ENCODE data around the gene RAMACL. TPM values are rescaled to one million over a fixed set of nuclear protein-coding genes. Genes with fewer than 3 reads are reported as not detected.

Gene RAMACL
- total RNA-seq, 1 experiment from 2014 or later: 0.77 TPM

GRCh38 chr6:166608774-166609173 is 22.3 kb upstream of the RAMACL start:
- no peak overlapping the region for H3K4me3 ChIP-seq (ENCODE audit: low read depth, low read length, poor library complexity, severe bottlenecking)
- BruUV-seq (replicated peaks): no TSS peak
- no peak overlapping the region for H3K27ac ChIP-seq (ENCODE audit: low read depth, low read length, poor library complexity, severe bottlenecking)
- no peaks in the 10 kb centered on the region for H3K4me1 ChIP-seq (ENCODE audit: insufficient read depth, low read length, poor library complexity, severe bottlenecking)
- H3K27me3 ChIP-seq (replicated peaks; ENCODE audit: insufficient read depth, low read depth, low read length, poor library complexity): no peaks in the 10 kb centered on the region
- H3K36me3 ChIP-seq (ENCODE audit: insufficient read depth, low read length, poor library complexity, severe bottlenecking): no peaks in the 10 kb centered on the region
- ChIA-PET POLR2A (ENCODE audit: low non-redundant PET) (no interaction called here), CTCF (no interaction called here)
- DNase-seq (ENCODE audit: low spot score): no peak
- H3K9me3 ChIP-seq (ENCODE audit: low read depth, low read length, poor library complexity, severe bottlenecking): no peaks in the 10 kb centered on the region
- intact Hi-C loops (cut with micrococcal nuclease; ENCODE audit: unreplicated experiment): no loop called here
- TF ChIP-seq CTCF (conservative IDR thresholded peaks at IDR 0.05; ENCODE audit: low read depth, low read length) (no peak), EZH2 (IDR thresholded peaks at IDR 0.05; ENCODE audit: borderline replicate concordance, low read depth, low read length, poor library complexity, severe bottlenecking) (no peak)

GRCh38 chr6:166605752-166606151 is 19.3 kb upstream of the RAMACL start:
- ChIA-PET POLR2A (ENCODE audit: low non-redundant PET) (no interaction called here), CTCF (no interaction called here)
- no peak overlapping the region for H3K27ac ChIP-seq (ENCODE audit: low read depth, low read length, poor library complexity, severe bottlenecking)
- no peaks in the 10 kb centered on the region for H3K36me3 ChIP-seq (ENCODE audit: insufficient read depth, low read length, poor library complexity, severe bottlenecking)
- intact Hi-C loops (cut with micrococcal nuclease; ENCODE audit: unreplicated experiment): no loop called here
- no peaks in the 10 kb centered on the region for H3K9me3 ChIP-seq (ENCODE audit: low read depth, low read length, poor library complexity, severe bottlenecking)
- BruUV-seq (replicated peaks): no TSS peak
- no peaks in the 10 kb centered on the region for H3K27me3 ChIP-seq (replicated peaks; ENCODE audit: insufficient read depth, low read depth, low read length, poor library complexity)
- DNase-seq (ENCODE audit: low spot score): no peak
- no peaks in the 10 kb centered on the region for H3K4me1 ChIP-seq (ENCODE audit: insufficient read depth, low read length, poor library complexity, severe bottlenecking)
- no peak for TF ChIP-seq EZH2 (IDR thresholded peaks at IDR 0.05; ENCODE audit: borderline replicate concordance, low read depth, low read length, poor library complexity, severe bottlenecking)
- no peak overlapping the region for H3K4me3 ChIP-seq (ENCODE audit: low read depth, low read length, poor library complexity, severe bottlenecking)

- TF ChIP-seq EZH2 (IDR thresholded peaks at IDR 0.05; ENCODE audit: borderline replicate concordance, low read depth, low read length, poor library complexity, severe bottlenecking): no peak
- no peak for TF ChIP-seq CTCF (conservative IDR thresholded peaks at IDR 0.05; ENCODE audit: low read depth, low read length)
- POLR2A ChIA-PET (ENCODE audit: low non-redundant PET): no interaction called here
- no peak overlapping the region for H3K4me3 ChIP-seq (ENCODE audit: low read depth, low read length, poor library complexity, severe bottlenecking)
- BruUV-seq (replicated peaks): no TSS peak
- H3K36me3 ChIP-seq (ENCODE audit: insufficient read depth, low read length, poor library complexity, severe bottlenecking): no peaks in the 10 kb centered on the region
- no peak overlapping the region for H3K27ac ChIP-seq (ENCODE audit: low read depth, low read length, poor library complexity, severe bottlenecking)
- no peaks in the 10 kb centered on the region for H3K27me3 ChIP-seq (replicated peaks; ENCODE audit: insufficient read depth, low read depth, low read length, poor library complexity)
- H3K9me3 ChIP-seq (ENCODE audit: low read depth, low read length, poor library complexity, severe bottlenecking): no peaks in the 10 kb centered on the region
- H3K4me1 ChIP-seq (ENCODE audit: insufficient read depth, low read length, poor library complexity, severe bottlenecking): no peaks in the 10 kb centered on the region
- intact Hi-C loops (cut with micrococcal nuclease; ENCODE audit: unreplicated experiment): no loop called here
- CTCF ChIA-PET: no interaction called here
- no peak for DNase-seq (ENCODE audit: low spot score)
Measured at GRCh38 chr6:166604911-166605310, 18.4 kb upstream of the RAMACL start.

- Histone ChIP-seq H3K4me3 (ENCODE audit: low read depth, low read length, poor library complexity, severe bottlenecking) (no peak overlapping the region), H3K9me3 (ENCODE audit: low read depth, low read length, poor library complexity, severe bottlenecking) (no peaks in the 10 kb centered on the region), H3K36me3 (ENCODE audit: insufficient read depth, low read length, poor library complexity, severe bottlenecking) (no peaks in the 10 kb centered on the region), H3K27me3 (replicated peaks; ENCODE audit: insufficient read depth, low read depth, low read length, poor library complexity) (no peaks in the 10 kb centered on the region), H3K4me1 (ENCODE audit: insufficient read depth, low read length, poor library complexity, severe bottlenecking) (no peaks in the 10 kb centered on the region), H3K27ac (ENCODE audit: low read depth, low read length, poor library complexity, severe bottlenecking) (no peak overlapping the region)
- no TSS peak for BruUV-seq (replicated peaks)
- intact Hi-C loops (cut with micrococcal nuclease; ENCODE audit: unreplicated experiment): no loop called here
- ChIA-PET CTCF (no interaction called here), POLR2A (ENCODE audit: low non-redundant PET) (no interaction called here)
- DNase-seq (ENCODE audit: low spot score): no peak
- no peak for TF ChIP-seq EZH2 (IDR thresholded peaks at IDR 0.05; ENCODE audit: borderline replicate concordance, low read depth, low read length, poor library complexity, severe bottlenecking)
- TF ChIP-seq CTCF (conservative IDR thresholded peaks at IDR 0.05; ENCODE audit: low read depth, low read length): no peak
Measured at GRCh38 chr6:166604328-166604727, 17.9 kb upstream of the RAMACL start.

All from A673 (cell line).